IMR-90 (cell line): ENCODE measurements around the gene CYP19A1. TPM values are rescaled to one million over a fixed set of nuclear protein-coding genes. Genes with fewer than 3 reads are reported as not detected.

Experiments
- ATAC-seq: fragments of 200-7000 bp; cut with Tn5 transposase; 2 replicates; pipeline ENCODE4 v1.9.1; 2020; ENCODE audit warnings: low read depth, mild to moderate bottlenecking, moderate library complexity
- BruUV-seq: library from RNA; stranded (reverse); fragments of 400-500 nt; replicated peaks from 2 replicates; lab custom pipeline; 2021; lab: Mats Ljungman, UMichigan
- CTCF ChIA-PET: fragments of 300-600 bp; formaldehyde crosslinking; extraction: SDS; loops from one replicate; lab custom pipeline; 2021; ENCODE audit warnings: antibody characterized with exemption; lab: Yijun Ruan, JAX
- POLR2A ChIA-PET: fragments of 300-600 bp; sonication (Branson Sonifier 250); formaldehyde crosslinking; loops from one replicate; lab custom pipeline; 2022; ENCODE audit warnings: antibody characterized with exemption; ENCODE audit not compliant: unreplicated experiment; lab: Charles Lee
- DNase-seq: peaks from one replicate; pipeline ENCODE4 v3.0.0; 2013
- H2AFZ ChIP-seq: replicated peaks from 2 replicates; pipeline ENCODE3; 2013; ENCODE audit warnings: low read length, mild to moderate bottlenecking; ENCODE audit not compliant: poor library complexity
- H2AK5ac ChIP-seq: 2 replicates; pipeline ENCODE4 v1.6.1; 2013; ENCODE audit warnings: low read depth, low read length, inconsistent platforms
- H2AK9ac ChIP-seq: replicated peaks from 2 replicates; pipeline ENCODE3; 2013; ENCODE audit warnings: mild to moderate bottlenecking, low read depth, low read length, moderate library complexity; ENCODE audit not compliant: poor library complexity
- H2BK120ac ChIP-seq: 2 replicates; pipeline ENCODE4 v1.6.1; 2013; ENCODE audit warnings: low read depth, low read length, inconsistent platforms
- H2BK15ac ChIP-seq: 3 replicates; pipeline ENCODE4 v1.6.1; 2013; ENCODE audit warnings: low read depth, low read length, inconsistent platforms
- H2BK20ac ChIP-seq: 2 replicates; pipeline ENCODE4 v1.6.1; 2013; ENCODE audit warnings: low read depth, mild to moderate bottlenecking, inconsistent platforms, low read length, moderate library complexity
- H2BK5ac ChIP-seq: 2 replicates; pipeline ENCODE4 v1.6.1; 2013; ENCODE audit warnings: mild to moderate bottlenecking, low read depth, low read length, inconsistent platforms; ENCODE audit not compliant: poor library complexity, severe bottlenecking
- H3K14ac ChIP-seq: replicated peaks from 2 replicates; pipeline ENCODE4 v1.6.1; 2013; ENCODE audit warnings: low read depth, low read length, inconsistent platforms
- H3K18ac ChIP-seq: 2 replicates; pipeline ENCODE4 v1.6.1; 2013; ENCODE audit warnings: low read depth, low read length, control low read depth
- H3K23ac ChIP-seq: 2 replicates; pipeline ENCODE4 v1.6.1; 2013; ENCODE audit warnings: low read depth, low read length, inconsistent platforms
- H3K27ac ChIP-seq: 2 replicates; pipeline ENCODE4 v1.5.1; 2013; ENCODE audit warnings: mild to moderate bottlenecking, control low read depth, low read length; ENCODE audit not compliant: insufficient read depth
- H3K27me3 ChIP-seq: 2 replicates; pipeline ENCODE4 v1.6.1; 2013; ENCODE audit warnings: low read length; ENCODE audit not compliant: control insufficient read depth, insufficient read depth
- H3K36me3 ChIP-seq: 2 replicates; pipeline ENCODE4 v1.6.1; 2013; ENCODE audit warnings: low read length, mixed read lengths; ENCODE audit not compliant: control insufficient read depth, insufficient read depth
- H3K4ac ChIP-seq: 2 replicates; pipeline ENCODE4 v1.6.1; 2013; ENCODE audit warnings: low read depth, low read length, inconsistent platforms
- H3K4me1 ChIP-seq: 2 replicates; pipeline ENCODE4 v1.6.1; 2013; ENCODE audit warnings: low read length, mixed read lengths; ENCODE audit not compliant: control insufficient read depth, insufficient read depth
- H3K4me2 ChIP-seq: 2 replicates; pipeline ENCODE4 v1.6.1; 2013; ENCODE audit warnings: low read depth, mild to moderate bottlenecking, control low read depth, low read length, moderate library complexity
- H3K4me3 ChIP-seq: 2 replicates; pipeline ENCODE4 v1.5.1; 2013; ENCODE audit warnings: low read depth, mild to moderate bottlenecking, control low read depth, low read length, moderate library complexity; ENCODE audit not compliant: insufficient read depth
- H3K56ac ChIP-seq: 2 replicates; pipeline ENCODE4 v1.6.1; 2013; ENCODE audit warnings: low read length, inconsistent platforms; ENCODE audit not compliant: insufficient read depth; ENCODE audit errors: extremely low read depth
- H3K79me1 ChIP-seq, 2 experiments: 2 replicates each; pipeline ENCODE4 v1.6.1; 2013; ENCODE audit warnings: low read length in 2 of 2, inconsistent platforms in 1 of 2, low read depth in 1 of 2
- H3K9ac ChIP-seq: 2 replicates; pipeline ENCODE4 v1.6.1; 2013; ENCODE audit warnings: low read depth, low read length, control low read depth
- H3K9me1 ChIP-seq: 2 replicates; pipeline ENCODE4 v1.6.1; 2013; ENCODE audit warnings: low read length, inconsistent platforms; ENCODE audit not compliant: insufficient read depth
- H3K9me3 ChIP-seq: 2 replicates; pipeline ENCODE4 v1.6.1; 2013; ENCODE audit warnings: low read length; ENCODE audit not compliant: control insufficient read depth, insufficient read depth
- H4K20me1 ChIP-seq: 2 replicates; pipeline ENCODE4 v1.6.1; 2013; ENCODE audit warnings: low read length, inconsistent platforms; ENCODE audit not compliant: insufficient read depth
- H4K5ac ChIP-seq: 2 replicates; pipeline ENCODE4 v1.6.1; 2013; ENCODE audit warnings: mild to moderate bottlenecking, low read depth, low read length, control low read depth
- H4K8ac ChIP-seq, 2 experiments: 2 replicates each; pipeline ENCODE4 v1.6.1; 2013; ENCODE audit warnings: low read depth in 2 of 2, low read length in 2 of 2, control low read depth in 1 of 2, inconsistent platforms in 1 of 2
- H4K91ac ChIP-seq: 2 replicates; pipeline ENCODE4 v1.6.1; 2013; ENCODE audit warnings: low read depth, low read length, inconsistent platforms; ENCODE audit not compliant: insufficient read depth
- CEBPB ChIP-seq: IDR thresholded peaks from 2 replicates; pipeline ENCODE4 v1.6.1; 2012; ENCODE audit warnings: low read depth, low read length, improper control_type of control experiment
- FOS ChIP-seq: fragments of 150-350 bp; IDR thresholded peaks from 2 replicates; pipeline ENCODE4 v1.6.1; 2016; ENCODE audit warnings: low read depth, low read length
- MAFK ChIP-seq: IDR thresholded peaks from 2 replicates; pipeline ENCODE4 v1.6.1; 2012; ENCODE audit warnings: low read depth, low read length, improper control_type of control experiment
- MAZ ChIP-seq: IDR thresholded peaks from 2 replicates; pipeline ENCODE4 v1.6.1; 2012; ENCODE audit warnings: low read depth, mild to moderate bottlenecking, low read length, improper control_type of control experiment, moderate library complexity, borderline replicate concordance
- MXI1 ChIP-seq: IDR thresholded peaks from 2 replicates; pipeline ENCODE4 v1.6.1; 2012; ENCODE audit warnings: low read depth, mild to moderate bottlenecking, low read length, moderate library complexity, borderline replicate concordance
- NFE2L2 ChIP-seq: fragments of 150-350 bp; IDR thresholded peaks from 2 replicates; pipeline ENCODE4 v1.6.1; 2016; ENCODE audit warnings: low read depth, mild to moderate bottlenecking, low read length
- RAD21 ChIP-seq: IDR thresholded peaks from 2 replicates; pipeline ENCODE4 v1.6.1; 2012; ENCODE audit warnings: low read length, improper control_type of control experiment
- RFX5 ChIP-seq: IDR thresholded peaks from 2 replicates; pipeline ENCODE4 v1.8.0; 2012; ENCODE audit warnings: low read depth, mild to moderate bottlenecking, low read length, moderate library complexity
- SMC3 ChIP-seq: fragments of 150-350 bp; IDR thresholded peaks from 2 replicates; pipeline ENCODE4 v1.6.1; 2016; ENCODE audit warnings: low read depth, mild to moderate bottlenecking, antibody characterized with exemption, low read length, moderate library complexity
- dilution Hi-C: fragments of 300-500 bp; cut with HindIII; formaldehyde crosslinking; loops from one replicate; pipeline ENCODE4 v1.14.3; 2018; ENCODE audit warnings: low sequenced_read_pairs; ENCODE audit not compliant: unreplicated experiment
- in situ Hi-C: fragments of 300-500 bp; cut with MboI; formaldehyde crosslinking; loops from 3 replicates; pipeline ENCODE4 v1.14.3; 2019; ENCODE audit warnings: low sequenced_read_pairs, inconsistent platforms, mixed read lengths
- intact Hi-C: fragments of 100-400 bp; cut with micrococcal nuclease; formaldehyde crosslinking; loops from 2 replicates; pipeline ENCODE4 v1.10.0; 2022
- polyA plus RNA-seq, 3 experiments: library from polyadenylated mRNA; depleted of rRNA; stranded (reverse); fragments of >200 nt; gene quantifications; 2 replicates each; pipeline ENCODE4 v1.2.3, GENCODE V29; 2012; ENCODE audit warnings: low replicate concordance in 1 of 3
- total RNA-seq: library from RNA; depleted of rRNA; stranded (reverse); fragments of >200 nt; gene quantifications from 2 replicates; pipeline ENCODE4 v1.2.3, GENCODE V29; 2012
- TF ChIP-seq, protein P1 (sequence below): fragments of 150-350 bp; IDR thresholded peaks from 2 replicates; pipeline ENCODE4 v1.6.1; 2017; ENCODE audit warnings: mild to moderate bottlenecking, antibody characterized with exemption, low read length, low read depth
- TF ChIP-seq, protein P2 (sequence below): fragments of 150-350 bp; IDR thresholded peaks from 2 replicates; pipeline ENCODE4 v1.6.1; 2016; ENCODE audit warnings: low read depth, mild to moderate bottlenecking, low read length, moderate library complexity, borderline replicate concordance

Gene CYP19A1
- total and polyA plus RNA-seq, 2 of the 4 experiments (the other 2 are of a cell fraction): not detected

DNA sequence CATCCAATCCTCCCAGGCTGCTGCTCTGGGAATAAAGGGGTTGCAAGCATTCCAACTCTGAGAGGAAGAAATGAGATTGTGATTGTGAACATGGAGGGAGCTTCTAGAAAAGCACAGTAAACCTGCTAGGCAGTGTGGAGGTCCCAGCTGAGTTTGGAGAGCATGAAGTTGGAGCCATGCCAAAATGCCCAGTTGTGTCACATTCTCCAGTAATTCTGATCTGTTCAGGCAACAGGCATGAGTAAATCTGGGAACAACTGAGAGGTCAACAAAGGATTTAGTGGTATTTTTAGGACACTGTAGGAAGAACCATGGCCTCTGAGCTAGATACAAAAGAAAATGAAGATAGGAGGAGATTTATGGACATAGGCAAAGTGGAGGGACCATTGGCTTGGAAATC, 74.7 kb downstream of the CYP19A1 start:
- Histone ChIP-seq H3K4ac (no peak overlapping the region), H2AK5ac (no peak overlapping the region), H4K91ac (no peak overlapping the region), H3K36me3 (no peaks in the 10 kb centered on the region), H3K56ac (no peak overlapping the region), H4K8ac (no peak overlapping the region), H2AK9ac (no peak overlapping the region), H3K23ac (no peak overlapping the region), H4K5ac (no peak overlapping the region), H3K9ac (no peak overlapping the region), H2BK120ac (no peak overlapping the region), H3K4me2 (no peak overlapping the region), H3K9me1 (no peaks in the 10 kb centered on the region), H4K20me1 (no peaks in the 10 kb centered on the region; the same call in 1 of the 2 replicates), H2BK15ac (no peak overlapping the region), H3K4me3 (no peak overlapping the region), H2AFZ (no peak overlapping the region), H3K79me1 (no peaks in the 10 kb centered on the region), H2BK5ac (no peak overlapping the region), H3K4me1 (no peaks in the 10 kb centered on the region), H3K14ac (no peak overlapping the region), H3K27ac (no peak overlapping the region), H2BK20ac (no peak overlapping the region), H3K9me3 (peaks cover 11% of the 10 kb centered on the region), H3K18ac (no peak overlapping the region), H3K27me3 (peaks cover 65% of the 10 kb centered on the region)
- intact Hi-C loops (no loop called here), dilution Hi-C loops (no loop called here), in situ Hi-C loops (no loop called here)
- ATAC-seq (no peak), DNase-seq (no peak)
- BruUV-seq: no TSS peak
- CTCF ChIA-PET: no interaction called here
- TF ChIP-seq, protein P1, sequence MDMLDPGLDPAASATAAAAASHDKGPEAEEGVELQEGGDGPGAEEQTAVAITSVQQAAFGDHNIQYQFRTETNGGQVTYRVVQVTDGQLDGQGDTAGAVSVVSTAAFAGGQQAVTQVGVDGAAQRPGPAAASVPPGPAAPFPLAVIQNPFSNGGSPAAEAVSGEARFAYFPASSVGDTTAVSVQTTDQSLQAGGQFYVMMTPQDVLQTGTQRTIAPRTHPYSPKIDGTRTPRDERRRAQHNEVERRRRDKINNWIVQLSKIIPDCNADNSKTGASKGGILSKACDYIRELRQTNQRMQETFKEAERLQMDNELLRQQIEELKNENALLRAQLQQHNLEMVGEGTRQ: no peak
- no peak for TF ChIP-seq CEBPB
- TF ChIP-seq, protein P2, sequence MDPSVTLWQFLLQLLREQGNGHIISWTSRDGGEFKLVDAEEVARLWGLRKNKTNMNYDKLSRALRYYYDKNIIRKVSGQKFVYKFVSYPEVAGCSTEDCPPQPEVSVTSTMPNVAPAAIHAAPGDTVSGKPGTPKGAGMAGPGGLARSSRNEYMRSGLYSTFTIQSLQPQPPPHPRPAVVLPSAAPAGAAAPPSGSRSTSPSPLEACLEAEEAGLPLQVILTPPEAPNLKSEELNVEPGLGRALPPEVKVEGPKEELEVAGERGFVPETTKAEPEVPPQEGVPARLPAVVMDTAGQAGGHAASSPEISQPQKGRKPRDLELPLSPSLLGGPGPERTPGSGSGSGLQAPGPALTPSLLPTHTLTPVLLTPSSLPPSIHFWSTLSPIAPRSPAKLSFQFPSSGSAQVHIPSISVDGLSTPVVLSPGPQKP: no peak
- no peak for TF ChIP-seq SMC3
- no peak for TF ChIP-seq MXI1
- TF ChIP-seq RFX5: no peak
- no peak for TF ChIP-seq MAZ
- TF ChIP-seq FOS: no peak
- TF ChIP-seq RAD21: no peak
- no peak for TF ChIP-seq NFE2L2
- no peak for TF ChIP-seq MAFK
- POLR2A ChIA-PET: interaction anchor here (0.6 kb wide), 1 partner anchor 34 kb away, joined by 3 read pairs; no protein-coding TSS in a partner anchor
